H1 (cell line): Measurements from ENCODE around the gene QRICH1. TPM values are rescaled to one million over a fixed set of nuclear protein-coding genes. Genes with fewer than 3 reads are reported as not detected.

Experiments
- CTCF ChIA-PET: fragments of 300-600 bp; sonication (Branson Sonifier 250); formaldehyde crosslinking; loops from one replicate; lab custom pipeline; 2021; ENCODE audit not compliant: partially characterized antibody; lab: Charles Lee
- POLR2A ChIA-PET: fragments of 300-600 bp; sonication (Branson Sonifier 250); formaldehyde crosslinking; loops from one replicate; lab custom pipeline; 2021; ENCODE audit warnings: inconsistent platforms; ENCODE audit not compliant: partially characterized antibody; lab: Charles Lee
- DNase-seq, 2 experiments: peaks; one replicate each; pipeline versions ENCODE4 v3.0.0 to v3.0.0-alpha.2; 2010 to 2022; ENCODE audit warnings: low spot score in 2 of 2, low read depth in 1 of 2, mixed read lengths in 1 of 2
- FAIRE-seq: peaks from 2 replicates; lab custom pipeline; 2011; peaks lifted over from hg19 to GRCh38; lab: Jason Lieb, UNC
- H2AFZ ChIP-seq: 2 replicates; pipeline ENCODE4 v1.8.1; 2012; ENCODE audit warnings: low read length, inconsistent platforms
- H2AK5ac ChIP-seq: 2 replicates; pipeline ENCODE4 v1.6.1; 2013; ENCODE audit warnings: low read depth, low read length
- H2BK120ac ChIP-seq: replicated peaks from 2 replicates; pipeline ENCODE3; 2013; ENCODE audit warnings: low read depth, low read length, inconsistent platforms
- H2BK12ac ChIP-seq: 2 replicates; pipeline ENCODE4 v1.6.1; 2013; ENCODE audit warnings: low read depth, low read length
- H2BK15ac ChIP-seq: 2 replicates; pipeline ENCODE4 v1.6.1; 2013; ENCODE audit warnings: low read length
- H2BK20ac ChIP-seq: 2 replicates; pipeline ENCODE4 v1.6.1; 2013; ENCODE audit warnings: low read length
- H2BK5ac ChIP-seq: 2 replicates; pipeline ENCODE4 v1.6.1; 2013; ENCODE audit warnings: low read depth, low read length
- H3K14ac ChIP-seq: 2 replicates; pipeline ENCODE4 v1.6.1; 2013; ENCODE audit warnings: inconsistent platforms; ENCODE audit not compliant: insufficient read length
- H3K18ac ChIP-seq: 2 replicates; pipeline ENCODE4 v1.6.1; 2013; ENCODE audit warnings: low read length; ENCODE audit errors: extremely low read depth
- H3K23ac ChIP-seq: 2 replicates; pipeline ENCODE4 v1.6.1; 2013; ENCODE audit warnings: inconsistent platforms; ENCODE audit not compliant: insufficient read length
- H3K23me2 ChIP-seq: 2 replicates; pipeline ENCODE4 v1.6.1; 2013; ENCODE audit warnings: low read depth, low read length
- H3K27ac ChIP-seq: 2 replicates; pipeline ENCODE4 v1.6.1; 2011; ENCODE audit warnings: low read depth, low read length, inconsistent platforms
- H3K27me3 ChIP-seq, 4 experiments: replicated peaks in 1 of 4; 1 replicate in 1 of 4; 2 replicates in 3 of 4; pipeline versions ENCODE4 v1.6.1 to v1.8.1; 2011 to 2013; ENCODE audit warnings: low read length in 3 of 4, mild to moderate bottlenecking in 3 of 4, inconsistent platforms in 2 of 4, mixed read lengths in 2 of 4, moderate library complexity in 1 of 4; ENCODE audit not compliant: control insufficient read depth in 3 of 4, insufficient read depth in 3 of 4; ENCODE audit errors: extremely low read depth in 1 of 4
- H3K36me3 ChIP-seq, 4 experiments: 2 replicates each; pipeline versions ENCODE4 v1.6.1 to v1.8.1; 2011 to 2013; ENCODE audit warnings: mild to moderate bottlenecking in 4 of 4, low read length in 3 of 4, moderate library complexity in 2 of 4, control low read depth in 1 of 4, inconsistent platforms in 1 of 4; ENCODE audit not compliant: insufficient read depth in 4 of 4, control insufficient read depth in 2 of 4
- H3K4ac ChIP-seq: replicated peaks from 2 replicates; pipeline ENCODE3; 2013; ENCODE audit warnings: low read length, low read depth, mixed read lengths, inconsistent platforms; ENCODE audit not compliant: insufficient read length
- H3K4me1 ChIP-seq, 4 experiments: replicated peaks in 1 of 4; 1 replicate in 1 of 4; 2 replicates in 3 of 4; pipeline versions ENCODE4 v1.6.1 to v1.8.1; 2011 to 2013; ENCODE audit warnings: low read length in 3 of 4, inconsistent platforms in 2 of 4, mixed read lengths in 1 of 4; ENCODE audit not compliant: insufficient read depth in 4 of 4, control insufficient read depth in 3 of 4
- H3K4me2 ChIP-seq, 2 experiments: 2 replicates each; pipeline versions ENCODE4 v1.6.1 to v1.8.1; 2011 to 2013; ENCODE audit warnings: low read depth in 2 of 2, low read length in 2 of 2, control low read depth in 1 of 2, inconsistent platforms in 1 of 2, mild to moderate bottlenecking in 1 of 2; ENCODE audit not compliant: insufficient read depth in 1 of 2
- H3K4me3 ChIP-seq, 4 experiments: fragments of 200-600, 300-600 bp in 1 of 4; sonication (generic), shearing (Covaris generic), sonication (Bioruptor Twin) in 1 of 4; 2 replicates each; pipeline versions ENCODE4 v1.5.1 to v1.8.1; 2011 to 2016; ENCODE audit warnings: low read length in 4 of 4, low read depth in 3 of 4, control low read depth in 2 of 4, inconsistent platforms in 2 of 4, mild to moderate bottlenecking in 2 of 4, mixed read lengths in 1 of 4, moderate library complexity in 1 of 4; ENCODE audit not compliant: insufficient read depth in 2 of 4; ENCODE audit errors: extremely low read depth in 1 of 4
- H3K56ac ChIP-seq: replicated peaks from 2 replicates; pipeline ENCODE3; 2013; ENCODE audit warnings: low read depth, mild to moderate bottlenecking, mixed read lengths, low read length, inconsistent platforms; ENCODE audit not compliant: insufficient read length
- H3K79me1 ChIP-seq: 2 replicates; pipeline ENCODE4 v1.6.1; 2013; ENCODE audit warnings: low read depth, low read length, control low read depth
- H3K79me2 ChIP-seq, 2 experiments: 2 replicates each; pipeline versions ENCODE4 v1.6.1 to v1.8.1; 2012 to 2013; ENCODE audit warnings: low read length in 2 of 2, mild to moderate bottlenecking in 2 of 2, inconsistent platforms in 1 of 2; ENCODE audit not compliant: insufficient read depth in 2 of 2, control insufficient read depth in 1 of 2
- H3K9ac ChIP-seq, 4 experiments: replicated peaks in 1 of 4; 1 replicate in 1 of 4; 2 replicates in 3 of 4; pipeline versions ENCODE4 v1.6.1 to v1.8.1; 2011 to 2013; ENCODE audit warnings: low read depth in 3 of 4, low read length in 3 of 4, control low read depth in 2 of 4, mild to moderate bottlenecking in 2 of 4, moderate library complexity in 2 of 4, inconsistent platforms in 1 of 4; ENCODE audit errors: extremely low read depth in 1 of 4
- H3K9me3 ChIP-seq, 2 experiments: 2 replicates each; pipeline versions ENCODE4 v1.6.1 to v1.8.1; 2012 to 2013; ENCODE audit warnings: mild to moderate bottlenecking in 2 of 2, moderate library complexity in 2 of 2, control low read depth in 1 of 2, inconsistent platforms in 1 of 2, low read depth in 1 of 2, low read length in 1 of 2, mixed read lengths in 1 of 2; ENCODE audit not compliant: insufficient read depth in 2 of 2
- H4K20me1 ChIP-seq, 2 experiments: replicated peaks in 1 of 2; 2 replicates each; pipeline versions ENCODE3 to v1.8.1; 2011 to 2013; ENCODE audit warnings: inconsistent platforms in 2 of 2, low read length in 2 of 2, mild to moderate bottlenecking in 1 of 2; ENCODE audit not compliant: insufficient read depth in 2 of 2, control insufficient read depth in 1 of 2
- H4K5ac ChIP-seq: 2 replicates; pipeline ENCODE4 v1.6.1; 2013; ENCODE audit warnings: low read length, low read depth, mixed read lengths, inconsistent platforms; ENCODE audit not compliant: insufficient read length
- H4K8ac ChIP-seq: 2 replicates; pipeline ENCODE4 v1.8.0; 2013; ENCODE audit warnings: mild to moderate bottlenecking, moderate library complexity, low read length, inconsistent platforms; ENCODE audit not compliant: insufficient read depth; ENCODE audit errors: extremely low read depth
- H4K91ac ChIP-seq: replicated peaks from 2 replicates; pipeline ENCODE3; 2013; ENCODE audit warnings: low read length, mixed read lengths, inconsistent platforms; ENCODE audit not compliant: insufficient read length
- BACH1 ChIP-seq: IDR thresholded peaks from 2 replicates; pipeline ENCODE4 v1.6.1; 2012; ENCODE audit warnings: low read length, improper control_type of control experiment
- CTBP2 ChIP-seq: IDR thresholded peaks from 2 replicates; pipeline ENCODE4 v1.7.0; 2011; ENCODE audit warnings: borderline replicate concordance, mild to moderate bottlenecking, moderate library complexity, mixed read lengths, low read length; ENCODE audit not compliant: insufficient read depth, insufficient read length
- SIN3A ChIP-seq, 2 experiments: IDR thresholded peaks in 1 of 2; conservative IDR thresholded peaks in 1 of 2; 2 replicates each; pipeline ENCODE4 v1.6.1; 2011 to 2012; ENCODE audit warnings: low read length in 2 of 2, improper control_type of control experiment in 1 of 2, low read depth in 1 of 2, mild to moderate bottlenecking in 1 of 2
- YY1 ChIP-seq: IDR thresholded peaks from 2 replicates; pipeline ENCODE4 v1.6.1; 2011; ENCODE audit warnings: low read depth, mild to moderate bottlenecking, low read length
- WGBS, 2 experiments: shearing (Covaris generic) in 1 of 2; methylation state at CpG; one replicate each; pipeline versions ENCODE4 v1.1.6 to v1.1.7; 2013 to 2015; ENCODE audit warnings: low lambda C conversion rate in 2 of 2, mixed read lengths in 2 of 2, inconsistent platforms in 1 of 2, low coverage in 1 of 2, missing lambda C conversion rate in 1 of 2; ENCODE audit not compliant: insufficient replicate concordance in 2 of 2, insufficient coverage in 1 of 2, insufficient read length in 1 of 2; ENCODE audit errors: extremely low coverage in 1 of 2, missing lambda C conversion rate in 1 of 2; 5-methylcytosine and 5-hydroxymethylcytosine counted together
- polyA plus RNA-seq, 7 experiments: library from polyadenylated mRNA; depleted of rRNA in 3 of 7; stranded (reverse) in 5 of 7; unstranded in 2 of 7; fragments of >200 nt in 5 of 7; fragments of 200-250 nt in 2 of 7; gene quantifications; 1 replicate in 5 of 7; 2 replicates in 1 of 7; 4 replicates in 1 of 7; pipeline versions ENCODE4 v1.2.1 to v1.2.3, GENCODE V29; 2011 to 2013; ENCODE audit warnings: missing spikeins in 2 of 7, mixed read lengths in 2 of 7
- total RNA-seq: library from RNA; stranded (reverse); fragmentation: NEBNext Ultra II Directional; extraction: Animal tissue kit (Norgen Biotek cat#: 25700); gene quantifications from 2 replicates; pipeline ENCODE4 v1.2.1, GENCODE V29; 2021

QRICH1 gene
- total and polyA plus RNA-seq, 2 of the 8 experiments (the other 6 are each of a cell fraction or from before 2014, with no cell fraction given) = 128 to 142 TPM

DNA sequence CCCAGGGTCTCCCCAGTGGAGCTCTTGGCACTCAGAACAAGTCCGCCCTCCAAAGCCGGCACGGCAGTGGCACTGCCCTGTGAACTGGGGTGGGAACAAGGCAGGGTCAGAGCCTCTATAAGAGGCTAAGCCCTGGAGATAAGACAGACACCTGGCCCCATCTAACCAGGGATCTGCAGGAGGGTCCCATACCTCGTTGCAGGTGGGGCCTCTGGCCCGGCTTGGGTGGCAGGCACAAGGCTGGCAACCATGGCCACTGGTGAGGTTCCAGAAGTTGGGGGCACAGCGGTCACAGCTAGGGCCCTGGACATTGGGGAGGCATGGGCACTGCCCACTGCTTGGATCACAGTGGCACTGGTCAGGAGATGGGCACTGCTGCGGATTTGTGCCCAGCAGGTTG is 30.3 kb upstream of the QRICH1 start:
- H3K4me3 ChIP-seq = no peak overlapping the region
- no peak overlapping the region for H3K27ac ChIP-seq
- H3K4me2 ChIP-seq = no peak overlapping the region
- peaks cover 3 to 25% (median 12%) of the 10 kb centered on the region in 4 experiments; a peak in 7 of 8 replicates for H3K36me3 ChIP-seq
- peaks cover 0 to 2% of the 10 kb centered on the region in 2 experiments for H4K20me1 ChIP-seq
- peaks cover 9% of the 10 kb centered on the region for H3K79me1 ChIP-seq
- H2BK20ac ChIP-seq = no peak overlapping the region
- CTCF ChIA-PET = interaction anchor here (1.9 kb wide), 1 partner anchor 35 kb away, joined by 8 read pairs; no protein-coding TSS in a partner anchor
- H3K4me1 ChIP-seq = peaks cover 0 to 11% (median 6%) of the 10 kb centered on the region in 4 experiments; a peak in 5 of 7 replicates
- no peak overlapping the region for H2BK120ac ChIP-seq
- no peak overlapping the region for H2BK12ac ChIP-seq
- H3K9me3 ChIP-seq = no peaks in the 10 kb centered on the region
- no peak for DNase-seq
- H3K9ac ChIP-seq = no peak overlapping the region
- H3K14ac ChIP-seq = no peak overlapping the region
- H3K23me2 ChIP-seq = peaks cover 5% of the 10 kb centered on the region
- H3K56ac ChIP-seq = no peak overlapping the region
- POLR2A ChIA-PET = interaction anchor here (1.2 to 25.5 kb wide), 3 partner anchors 9 to 103 kb away, joined by 3 to 508 read pairs (median 4); partner anchors contain the start of genes NDUFAF3, QARS1 and QRICH1
- H4K5ac ChIP-seq = no peak overlapping the region
- H2AK5ac ChIP-seq = no peak overlapping the region
- no peak overlapping the region for H3K4ac ChIP-seq
- 98% methylated on average over 7 of the region's 7 CpGs; no CpG with 5 or more reads in 1 of the 2 experiments for WGBS, 2 experiments
- H3K79me2 ChIP-seq = peaks cover 0 to 10% of the 10 kb centered on the region in 2 experiments; a peak in 2 of 4 replicates
- TF ChIP-seq SIN3A (conservative IDR thresholded peaks at IDR 0.05 in 1 of 2, IDR thresholded peaks at IDR 0.05 in 1 of 2; ENCODE audit: low read depth in 1 of 2, low read length in 2 of 2) = no peak
- TF ChIP-seq YY1 = no peak
- TF ChIP-seq BACH1 = no peak
- TF ChIP-seq CTBP2 = no peak
- FAIRE-seq = no peak
- H3K27me3 ChIP-seq = no peaks in the 10 kb centered on the region
- H3K18ac ChIP-seq = no peak overlapping the region
- H3K23ac ChIP-seq = no peak overlapping the region
- H2BK5ac ChIP-seq = no peak overlapping the region
- no peak overlapping the region for H4K8ac ChIP-seq
- no peak overlapping the region for H4K91ac ChIP-seq
- no peak overlapping the region for H2BK15ac ChIP-seq
- H2AFZ ChIP-seq = no peak overlapping the region
